GM19372 (cell line): Measurements from ENCODE around the gene CAGE1.
A peak's percentile ranks its signal among the peaks of the same experiment; 100 is the strongest.

Experiments
- ATAC-seq: cut with Tn5 transposase; IDR thresholded peaks from one replicate; pipeline ENCODE4 v1.9.1; 2021; ENCODE audit warnings: mild to moderate bottlenecking, low read depth, moderate library complexity; ENCODE audit not compliant: unreplicated experiment

The CAGE1 gene

DNA sequence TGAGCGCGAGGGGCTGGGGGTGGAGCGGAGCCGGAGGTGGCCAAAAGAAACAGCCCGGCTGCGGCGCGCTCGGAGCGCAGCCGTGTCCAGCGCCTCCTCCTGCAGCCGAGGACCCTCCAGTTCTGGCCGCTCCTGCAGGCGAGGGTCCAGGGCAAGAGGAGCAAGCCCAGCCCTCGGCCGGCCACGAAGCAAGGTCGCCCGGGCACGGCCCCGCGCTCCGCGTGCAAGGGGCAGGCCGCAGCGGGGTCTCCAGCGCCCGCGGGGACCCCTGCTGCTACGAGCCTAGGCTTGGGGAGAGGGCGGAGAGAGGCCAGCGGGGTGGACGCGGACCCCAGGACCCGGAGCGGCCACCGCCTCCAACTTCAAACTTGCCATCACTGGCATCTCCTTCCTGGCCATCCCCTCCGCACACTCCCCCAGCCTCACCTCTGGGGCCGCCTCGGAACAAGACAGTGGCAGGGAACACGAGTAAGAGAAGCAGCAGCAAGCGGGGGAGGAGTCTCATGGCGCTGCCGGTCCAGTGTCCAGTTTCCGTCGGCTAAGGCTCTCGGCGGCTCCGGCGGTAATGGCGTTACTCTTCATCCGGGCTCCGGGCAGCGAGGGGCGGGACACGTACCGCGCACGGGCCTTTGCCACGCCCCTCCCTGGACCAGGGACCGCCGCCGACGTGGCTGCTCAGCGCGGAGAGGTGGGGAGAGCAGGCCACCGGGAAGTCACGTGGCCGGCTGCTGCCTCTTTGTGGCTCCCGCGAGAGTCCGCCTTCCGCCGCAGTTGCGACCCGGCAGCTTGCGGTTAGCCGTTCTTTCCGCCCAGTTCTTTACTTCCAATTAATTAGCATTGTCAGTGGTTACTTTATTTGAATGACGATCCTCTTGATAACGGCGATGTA is 76.7 kb downstream of the CAGE1 start, which contains the start of gene SSR1:
SSR1 (minus strand) TSS at position 584 of the 889 bp plus-strand sequence; CDS start at position 505, 79 bp downstream.
- peak; percentile 97 for ATAC-seq

DNA sequence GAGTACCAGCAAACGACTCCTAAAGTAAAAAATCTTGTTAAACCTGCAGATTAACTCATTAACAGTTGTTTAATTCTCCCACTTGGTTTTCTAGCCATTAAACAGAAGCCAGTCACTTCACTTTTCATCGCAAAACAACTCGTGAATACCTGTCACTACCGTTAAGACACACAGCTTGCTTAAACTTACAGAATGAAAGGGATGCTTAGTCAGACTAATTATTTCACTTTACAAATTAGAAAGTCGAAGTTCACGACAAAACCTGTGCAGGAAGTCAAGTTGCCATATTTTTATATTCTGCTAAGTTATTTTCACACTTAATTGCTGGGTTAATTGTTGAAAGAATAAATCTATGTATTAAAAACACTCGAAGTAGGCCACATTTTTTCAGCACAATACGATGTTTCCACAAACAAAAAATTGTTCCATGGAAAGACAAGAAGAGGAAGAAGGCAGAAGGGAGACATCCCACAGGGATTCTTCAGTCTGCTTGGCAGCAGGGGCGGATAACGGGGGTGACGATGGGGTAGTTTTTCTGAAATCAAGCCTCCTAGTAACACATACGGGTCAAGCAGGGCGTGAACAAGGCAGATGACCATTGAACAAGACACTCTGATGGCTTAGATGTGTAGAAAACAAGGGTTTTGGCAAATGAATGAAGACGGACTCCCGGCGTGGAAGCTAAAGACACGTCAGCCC is 77.5 kb downstream of the CAGE1 start:
- ATAC-seq = peak; percentile 1

DNA sequence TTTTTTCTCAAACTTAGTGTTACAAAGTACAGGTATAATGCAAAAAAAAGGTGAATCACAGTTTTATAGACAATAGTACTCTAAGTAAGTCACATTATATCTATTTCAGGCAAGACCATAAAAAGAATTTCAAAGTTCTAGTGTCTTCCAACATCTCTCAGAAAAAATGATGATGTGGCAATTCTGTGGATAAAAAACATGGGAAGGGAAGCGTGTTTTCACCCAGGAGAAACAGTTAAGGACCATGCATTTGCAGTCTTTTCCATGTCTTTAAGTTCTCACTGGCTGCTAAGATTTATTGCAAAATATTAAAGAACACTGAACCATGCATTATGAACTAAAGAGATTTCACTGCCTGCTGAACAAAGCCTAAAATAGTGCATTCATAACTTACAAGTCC is 78.4 kb downstream of the CAGE1 start:
- ATAC-seq = no peak

DNA sequence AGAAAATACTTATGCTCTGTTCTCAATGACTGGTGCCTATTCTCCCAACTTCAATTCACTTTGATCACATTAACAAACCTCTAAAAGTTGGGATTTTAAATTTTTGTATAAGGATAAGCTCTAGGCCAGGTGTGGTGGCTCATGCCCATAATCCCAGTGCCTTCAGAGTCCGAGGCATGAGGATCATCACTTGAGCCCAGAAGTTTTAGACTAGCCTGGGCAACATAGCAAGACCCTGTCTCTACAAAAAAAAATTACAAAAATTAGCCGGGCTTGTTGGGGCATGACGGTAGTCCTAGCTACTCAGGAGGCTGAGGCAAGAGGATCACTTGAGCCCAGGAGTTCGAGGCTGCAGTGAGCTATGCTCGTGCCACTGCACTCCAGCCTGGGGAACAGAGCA is 80.5 kb downstream of the CAGE1 start:
- ATAC-seq = no peak

DNA sequence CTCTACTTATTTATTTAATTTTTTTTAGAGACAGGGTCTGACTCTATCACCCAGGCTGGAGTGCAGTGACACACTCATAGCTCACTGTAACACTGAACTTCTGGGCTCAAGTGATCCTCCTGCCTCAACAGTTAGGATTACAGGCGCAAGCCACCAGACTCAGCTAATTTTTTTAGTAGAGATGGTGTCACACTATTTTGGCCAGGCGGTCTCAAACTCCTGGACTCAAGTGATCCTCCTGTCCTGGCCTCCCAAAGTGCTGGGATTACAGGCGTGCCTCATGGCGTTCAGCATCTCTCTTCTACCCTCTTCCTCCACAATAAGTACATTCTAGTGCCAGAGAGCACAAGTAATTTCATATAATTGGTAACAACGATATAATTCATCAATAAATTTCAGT is 82.0 kb downstream of the CAGE1 start:
- ATAC-seq = no peak

DNA sequence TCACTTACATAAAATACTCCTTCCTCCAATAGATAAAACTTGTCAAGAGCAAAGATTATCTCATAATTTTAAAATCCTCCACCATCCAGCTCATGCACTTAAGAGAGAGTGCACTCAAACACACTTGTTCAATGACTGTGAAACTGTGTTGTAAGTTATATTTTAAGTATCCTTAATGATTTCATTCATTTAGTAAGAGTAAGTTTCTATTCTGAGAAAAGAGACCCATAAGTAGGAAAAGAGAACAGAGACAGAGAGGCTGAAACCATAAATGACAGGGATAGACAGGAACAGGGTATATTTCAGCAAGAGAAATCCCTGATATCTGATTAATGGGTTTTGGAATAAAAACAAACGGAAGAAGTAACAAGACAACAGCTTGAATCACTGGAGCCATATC is 84.7 kb downstream of the CAGE1 start:
- ATAC-seq = no peak

DNA sequence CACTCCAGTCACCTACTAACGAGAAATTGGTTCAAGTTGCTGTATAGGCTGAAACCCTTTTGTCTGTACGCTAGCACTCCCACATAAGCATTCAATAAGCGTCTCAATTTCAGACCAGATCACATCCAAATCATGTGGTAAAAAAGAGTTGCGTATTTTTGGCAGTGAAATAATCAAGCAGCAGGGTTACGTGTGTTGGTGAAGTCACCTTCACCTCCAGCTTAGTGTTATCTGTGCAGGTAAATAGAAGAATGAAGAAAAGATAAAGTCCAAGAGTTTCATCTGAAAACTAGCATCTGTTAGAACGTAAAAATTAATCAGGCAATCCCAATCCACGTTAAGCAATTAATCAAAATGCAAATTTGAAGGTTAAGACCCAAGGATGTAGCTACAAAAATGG is 87.8 kb downstream of the CAGE1 start:
- ATAC-seq = no peak

DNA sequence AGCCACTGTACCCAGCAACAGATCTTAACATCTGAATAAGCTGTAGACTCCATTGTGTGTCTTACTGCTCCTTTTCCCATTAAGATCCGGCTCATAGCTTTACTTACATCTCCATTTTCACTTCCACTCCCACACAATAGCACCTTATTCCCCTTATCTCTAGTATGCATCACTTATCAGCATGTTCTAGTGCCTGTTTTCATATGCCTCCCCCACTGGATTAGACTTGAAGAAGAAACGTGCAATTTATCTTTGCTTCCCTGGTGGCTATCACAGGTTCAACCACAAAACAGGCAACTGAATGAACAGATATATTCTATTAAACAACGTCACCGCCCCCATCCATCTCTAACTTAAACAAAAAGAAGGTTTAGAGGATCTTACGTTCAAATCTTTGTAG is 88.6 kb downstream of the CAGE1 start:
- ATAC-seq = no peak

DNA sequence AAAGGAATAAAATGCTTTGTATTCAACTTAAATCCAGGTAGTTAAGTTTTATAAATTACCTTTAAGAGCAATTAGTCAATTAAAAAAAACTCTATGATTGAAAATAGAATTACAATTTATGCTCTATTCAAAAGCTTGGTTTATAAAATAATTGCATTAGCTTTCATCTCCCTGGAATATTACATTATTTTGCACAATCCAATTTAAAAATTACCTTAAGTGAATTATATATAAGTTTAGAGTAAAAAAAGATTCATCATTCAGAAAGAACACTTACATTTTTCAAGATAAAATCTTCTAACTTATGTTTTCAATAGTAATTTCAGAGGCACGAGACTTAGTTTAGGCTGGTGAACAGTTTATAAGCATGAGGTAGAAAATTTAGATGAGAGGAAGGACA is 91.4 kb downstream of the CAGE1 start:
- ATAC-seq = no peak

DNA sequence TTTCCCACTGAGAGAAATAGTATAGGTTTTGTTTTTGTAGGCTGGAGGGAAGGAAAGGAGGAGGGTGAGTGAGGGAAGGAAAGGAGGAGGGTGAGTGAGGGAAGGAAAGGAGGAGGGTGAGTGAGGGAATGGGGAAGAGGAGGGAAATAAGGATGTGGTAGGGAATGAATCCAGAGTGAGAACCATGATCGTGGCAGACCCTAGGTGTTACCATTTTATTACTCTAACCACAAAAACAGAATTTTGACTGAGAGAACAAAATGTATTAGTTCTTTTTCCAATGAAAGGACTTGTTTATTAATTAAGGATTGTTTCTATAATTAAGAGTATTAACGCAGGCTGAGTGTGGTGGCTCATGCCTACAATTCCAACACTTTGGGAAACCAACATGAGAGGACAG is 92.9 kb downstream of the CAGE1 start:
- ATAC-seq = no peak

DNA sequence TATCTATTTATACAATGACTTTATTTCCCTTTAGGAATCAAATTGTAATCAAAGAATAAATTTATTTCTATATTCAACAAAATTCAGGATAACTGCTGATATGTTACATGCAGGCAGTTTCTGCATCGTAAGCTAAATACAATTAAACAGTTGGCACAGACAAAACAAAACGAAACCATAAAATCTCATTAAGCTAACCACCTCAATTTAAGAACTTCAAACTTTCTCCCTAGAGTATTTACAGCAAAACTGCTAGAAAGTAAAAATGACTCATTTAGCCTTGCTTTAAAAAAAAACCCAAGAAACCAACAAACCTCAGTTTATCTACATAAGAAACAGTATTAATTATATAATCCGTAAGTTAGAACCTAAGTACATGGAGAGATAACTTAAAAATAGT is 93.6 kb downstream of the CAGE1 start:
- no peak for ATAC-seq

DNA sequence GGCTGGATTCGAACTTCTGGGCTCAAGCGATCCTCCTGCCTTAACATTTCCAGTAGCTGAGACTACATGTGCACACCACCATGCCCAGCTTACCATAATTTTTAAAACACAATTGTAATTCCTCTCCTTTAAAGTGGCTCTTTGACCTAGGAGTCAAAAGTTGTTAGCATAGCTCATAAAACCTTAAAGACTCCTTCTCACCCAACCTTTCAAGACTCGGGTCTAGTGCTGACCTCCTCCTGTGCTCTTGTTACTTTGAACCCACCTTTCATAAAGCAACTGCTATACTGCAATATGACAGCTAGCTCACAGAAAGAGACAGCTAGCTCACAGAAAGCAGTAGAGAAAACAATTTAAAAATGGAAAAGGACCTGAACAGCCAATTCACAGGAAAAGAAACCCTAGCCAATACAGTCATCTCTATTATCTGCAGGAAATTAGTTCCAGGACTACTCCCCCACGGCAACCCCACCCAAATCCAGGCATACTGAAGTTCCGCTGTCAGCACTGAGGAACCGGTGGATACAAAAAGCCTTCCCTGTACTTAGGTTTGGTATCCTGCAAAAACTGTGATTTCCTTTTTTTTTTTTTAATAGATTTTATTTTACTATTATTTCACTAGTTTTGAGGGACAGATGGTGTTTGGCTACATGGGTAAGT is 96.8 kb downstream of the CAGE1 start:
- ATAC-seq = no peak

DNA sequence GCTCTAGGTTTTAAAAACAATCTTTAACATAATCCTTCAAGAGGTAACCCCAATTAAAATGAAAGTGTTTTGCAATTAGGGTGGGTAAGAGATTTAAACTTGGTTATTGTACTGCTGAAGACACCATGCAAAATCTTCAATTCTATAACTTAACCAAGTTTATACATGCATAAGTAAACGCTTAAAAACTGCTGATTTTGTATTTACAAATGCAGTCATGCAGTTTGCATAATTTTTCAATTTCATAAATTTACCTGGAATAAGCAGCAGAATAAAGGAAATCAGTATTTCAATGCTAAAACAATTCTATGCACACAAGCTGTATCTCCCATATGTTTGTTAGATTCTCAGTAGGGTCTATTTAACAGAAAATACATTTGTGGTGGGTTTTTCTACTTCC is 99.5 kb downstream of the CAGE1 start:
- ATAC-seq = no peak

DNA sequence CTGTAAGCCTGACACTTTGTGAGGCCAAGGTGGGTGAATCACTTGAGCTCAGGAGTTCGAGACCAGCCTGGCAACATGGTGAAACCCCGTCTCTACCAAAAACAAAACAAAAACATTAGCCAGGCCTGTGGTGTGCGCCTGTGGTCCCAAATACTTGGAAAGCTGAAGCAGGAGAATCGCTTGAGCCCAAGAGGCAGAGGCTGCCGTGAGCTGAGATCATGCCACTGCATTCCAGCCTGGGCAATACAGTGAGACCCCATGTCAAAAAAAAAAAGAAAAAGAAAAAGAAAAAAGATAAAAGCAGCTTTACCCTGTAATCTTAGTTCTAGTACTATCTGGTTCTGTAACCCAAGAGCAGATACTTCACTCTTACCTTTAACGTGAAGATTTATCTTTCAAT is 104.1 kb downstream of the CAGE1 start:
- ATAC-seq = no peak

DNA sequence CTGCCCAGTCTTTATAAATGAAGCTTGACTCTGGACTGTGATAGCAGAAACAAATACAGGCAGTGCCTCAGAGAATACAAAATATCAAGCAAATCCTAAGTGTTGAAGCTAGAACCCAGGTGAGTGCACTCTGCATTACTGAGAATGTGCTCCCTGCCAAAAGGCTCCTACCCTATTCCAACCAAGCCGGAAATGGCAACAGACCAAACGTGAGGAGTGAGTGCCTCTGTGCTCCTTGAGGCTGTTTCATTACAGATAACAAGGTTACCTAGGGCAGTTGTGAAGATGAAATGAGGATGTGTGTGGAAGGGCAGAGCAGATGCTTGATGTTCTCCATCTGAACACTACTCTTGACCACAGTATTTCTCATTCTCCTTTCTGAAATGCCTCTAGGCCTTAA is 105.9 kb downstream of the CAGE1 start:
- ATAC-seq = no peak

DNA sequence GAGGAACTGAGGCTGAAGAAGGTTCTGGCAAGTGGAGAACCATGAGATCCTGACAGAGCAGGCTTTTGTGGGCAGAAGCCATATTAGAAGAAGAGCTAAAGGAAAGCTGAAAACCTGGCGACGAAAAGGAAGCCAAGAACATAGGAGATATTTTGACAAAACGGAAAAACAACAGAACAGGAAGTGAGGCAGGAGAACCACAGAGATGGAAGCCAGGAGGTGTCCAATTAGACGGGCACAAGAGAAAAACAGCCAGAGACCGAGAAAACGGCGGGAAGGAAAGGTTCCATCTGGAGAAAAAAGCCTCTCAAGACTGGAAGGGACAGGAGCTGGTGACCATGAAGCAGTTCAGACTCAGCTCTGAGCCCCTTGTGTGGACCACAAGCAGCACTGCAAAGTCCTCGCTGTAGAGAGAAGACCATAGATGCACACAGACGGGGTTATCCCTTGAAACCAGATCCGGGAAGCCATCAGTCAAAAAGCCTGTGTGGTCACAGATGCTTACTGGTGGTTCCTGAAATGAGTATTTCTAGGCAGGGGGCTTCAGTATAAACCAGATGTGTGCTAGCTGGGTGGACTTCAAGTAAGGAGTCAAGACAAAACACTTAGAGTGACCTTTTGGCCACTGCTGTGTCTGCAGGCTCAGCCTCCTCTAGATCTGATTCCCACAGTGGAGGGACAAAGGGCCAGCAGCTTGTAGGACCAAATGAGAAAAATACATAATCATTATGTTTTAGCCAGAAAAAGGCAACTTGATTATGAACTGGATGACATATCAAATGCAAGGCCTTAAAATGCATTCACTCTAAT is 107.2 kb downstream of the CAGE1 start:
- no peak for ATAC-seq
